ENCODE data around the gene DAB2.
A peak's percentile ranks its signal among the peaks of the same experiment; 100 is the strongest.

Gene DAB2

DNA sequence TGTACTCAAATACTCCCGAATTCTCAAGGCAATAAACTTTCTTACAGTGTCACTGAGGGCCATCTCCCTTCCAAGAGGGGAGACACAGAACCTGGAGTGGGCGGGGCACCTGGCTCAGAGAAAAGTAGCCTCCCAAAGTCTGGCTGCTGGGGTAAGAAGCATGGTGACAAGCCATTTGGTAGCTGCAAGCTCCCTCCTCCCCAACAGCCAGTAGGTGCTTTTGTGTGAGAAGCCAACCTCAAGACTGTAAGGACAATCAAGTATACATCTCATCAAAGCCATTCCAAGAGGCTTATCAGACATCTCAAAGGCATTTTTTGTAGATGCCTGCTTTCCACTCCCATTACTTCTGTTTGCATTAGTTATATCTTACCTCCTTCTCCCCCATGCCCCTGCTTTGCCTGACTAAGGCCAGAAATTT, 1.4 kb downstream of the DAB2 start:
- DNase-seq (ENCODE audit: low read depth, low spot score) = no peak
- no peak for TF ChIP-seq CTCF (IDR thresholded peaks at IDR 0.05; ENCODE audit: insufficient read depth, low read length, missing control alignments)
- H3K4me3 ChIP-seq (ENCODE audit: low read depth, low read length) = peak overlapping the region; percentile 83
- POLR2A ChIA-PET = interaction anchor here (0.6 to 3.9 kb wide), 20 partner anchors 9 to 158 kb away, joined by 3 to 53 read pairs (median 26); no protein-coding TSS in a partner anchor
- CTCF ChIA-PET = interaction anchor here (1.0 to 7.4 kb wide), 15 partner anchors 8 to 149 kb away, joined by 3 to 111 read pairs (median 14); no protein-coding TSS in a partner anchor

- TF ChIP-seq CTCF (IDR thresholded peaks at IDR 0.05; ENCODE audit: insufficient read depth, low read length, missing control alignments) = no peak
- ChIA-PET POLR2A (interaction anchor here (2.7 to 3.9 kb wide), 11 partner anchors 12 to 125 kb away, joined by 14 to 53 read pairs (median 35); no protein-coding TSS in a partner anchor), CTCF (interaction anchor here (1.4 to 7.4 kb wide), 10 partner anchors 12 to 150 kb away, joined by 4 to 111 read pairs (median 12); no protein-coding TSS in a partner anchor)
- H3K4me3 ChIP-seq (ENCODE audit: low read depth, low read length) = peak overlapping the region; percentile 83
- DNase-seq (ENCODE audit: low read depth, low spot score) = no peak
These were observed 2.0 kb downstream of the DAB2 start for GRCh38 chr5:39422728-39423285.

GRCh38 chr5:39422036-39422606, 2.7 kb downstream of the DAB2 start:
- no peak for DNase-seq (ENCODE audit: low read depth, low spot score)
- peak overlapping the region; percentile 83 for H3K4me3 ChIP-seq (ENCODE audit: low read depth, low read length)
- ChIA-PET POLR2A (interaction anchor here (2.4 to 3.9 kb wide), 4 partner anchors 12 to 121 kb away, joined by 9 to 36 read pairs (median 28); no protein-coding TSS in a partner anchor), CTCF (interaction anchor here (1.6 to 7.4 kb wide), 5 partner anchors 26 to 150 kb away, joined by 4 to 111 read pairs (median 5); no protein-coding TSS in a partner anchor)
- TF ChIP-seq CTCF (IDR thresholded peaks at IDR 0.05; ENCODE audit: insufficient read depth, low read length, missing control alignments) = no peak

GRCh38 chr5:39420482-39421145, 4.2 kb downstream of the DAB2 start:
- no peak for DNase-seq (ENCODE audit: low read depth, low spot score)
- H3K4me3 ChIP-seq (ENCODE audit: low read depth, low read length) = peak overlapping the region; percentile 83
- no peak for TF ChIP-seq CTCF (IDR thresholded peaks at IDR 0.05; ENCODE audit: insufficient read depth, low read length, missing control alignments)
- ChIA-PET CTCF (interaction anchor here (1.2 to 7.4 kb wide), 3 partner anchors 17 to 152 kb away, joined by 3 to 111 read pairs (median 58); no protein-coding TSS in a partner anchor), POLR2A (interaction anchor here (0.5 to 2.4 kb wide), 12 partner anchors 20 to 1411 kb away, joined by 3 to 9 read pairs (median 5); no protein-coding TSS in a partner anchor)

DNA sequence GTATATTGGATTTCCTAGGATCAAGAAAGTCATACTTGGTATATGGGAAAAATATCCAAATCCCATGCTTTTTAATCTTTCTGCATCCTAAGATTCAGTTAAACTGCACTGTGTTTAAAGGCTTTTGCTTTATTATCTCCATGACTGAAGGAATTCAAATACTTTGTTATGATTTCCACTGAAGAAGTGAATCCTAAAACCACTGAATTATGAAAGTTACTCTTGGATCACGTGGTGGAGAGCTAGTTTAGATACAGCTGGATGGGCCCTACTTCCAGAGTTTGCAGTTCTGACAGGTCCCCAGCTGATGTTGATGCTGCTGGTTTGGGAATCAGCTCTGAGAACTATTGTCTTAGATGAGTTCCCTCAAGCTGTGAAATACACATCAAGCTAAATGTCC, 5.0 kb downstream of the DAB2 start:
- H3K4me3 ChIP-seq (ENCODE audit: low read depth, low read length) = no peak overlapping the region; the same call in 1 of the 2 replicates
- no peak for TF ChIP-seq CTCF (IDR thresholded peaks at IDR 0.05; ENCODE audit: insufficient read depth, low read length, missing control alignments)
- DNase-seq (ENCODE audit: low read depth, low spot score) = no peak
- POLR2A ChIA-PET = interaction anchor here (0.8 to 2.4 kb wide), 9 partner anchors 19 to 128 kb away, joined by 3 to 9 read pairs (median 5); no protein-coding TSS in a partner anchor
- CTCF ChIA-PET = interaction anchor here (1.2 to 7.4 kb wide), 3 partner anchors 16 to 153 kb away, joined by 3 to 111 read pairs (median 58); no protein-coding TSS in a partner anchor

All from AG04449 (cell line).